Activated CD8-positive, alpha-beta memory T cell treated with anti-CD3 and anti-CD28 coated beads for 1 hour (primary cell): Measurements from ENCODE around the gene RNF41.
A peak's percentile ranks its signal among the peaks of the same experiment; 100 is the strongest.
"Not testable (repeated sequence)": the region's sequence is repeated elsewhere in the genome, so short reads cannot be mapped to it uniquely, and the experiment has no call there.

ENCODE experiments used
- DNase-seq, 2 donors: peaks; one replicate each; pipeline ENCODE4 v3.0.0-alpha.2; 2020; ENCODE audit warnings: low read depth in 1 of 2; ENCODE audit errors: extremely low read depth in 1 of 2

RNF41 gene

DNA sequence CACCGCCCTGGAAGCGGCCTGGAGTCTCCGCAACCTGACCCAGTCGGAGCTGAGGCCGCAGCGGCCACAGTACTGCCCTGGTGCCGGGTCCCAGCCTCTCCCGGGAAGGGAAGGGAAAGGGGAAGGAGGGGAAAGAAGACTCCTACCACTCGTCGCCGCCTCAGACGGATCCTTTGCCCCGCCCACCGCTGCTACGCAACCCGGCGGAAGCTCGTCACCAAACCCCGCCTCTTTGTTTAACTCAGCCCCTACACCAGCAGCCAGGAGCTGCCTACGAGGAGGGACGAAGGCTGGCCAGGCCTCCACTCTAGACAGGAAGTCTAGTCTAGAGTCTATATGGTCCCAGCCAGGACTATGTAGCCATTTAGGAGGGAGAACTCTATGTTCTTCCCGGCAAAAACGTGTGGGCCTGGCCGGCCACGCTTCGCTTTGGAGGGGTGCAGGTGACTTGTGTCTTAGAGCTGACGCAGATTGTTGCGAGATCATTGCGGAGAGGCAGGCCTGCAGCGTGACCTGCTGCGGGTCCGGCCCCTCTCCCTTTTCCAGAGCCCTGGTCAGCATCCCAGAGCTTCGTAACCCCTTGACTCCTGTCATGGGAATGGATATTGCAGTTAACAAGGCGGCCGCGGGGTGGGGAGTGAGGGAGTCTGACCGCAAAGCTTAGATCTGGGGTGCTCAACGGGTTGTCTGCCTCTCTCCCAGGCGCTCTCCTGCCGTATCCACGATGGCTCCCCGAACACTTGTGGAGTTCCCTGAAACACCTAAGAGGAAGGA is at the start of gene RNF41:
Gene RNF41 (minus strand): TSS at position 166 of the 774 bp plus-strand sequence. CDS start 7,875 bp downstream, outside the sequence.
- peak; percentile 76 to 88 for DNase-seq

DNA sequence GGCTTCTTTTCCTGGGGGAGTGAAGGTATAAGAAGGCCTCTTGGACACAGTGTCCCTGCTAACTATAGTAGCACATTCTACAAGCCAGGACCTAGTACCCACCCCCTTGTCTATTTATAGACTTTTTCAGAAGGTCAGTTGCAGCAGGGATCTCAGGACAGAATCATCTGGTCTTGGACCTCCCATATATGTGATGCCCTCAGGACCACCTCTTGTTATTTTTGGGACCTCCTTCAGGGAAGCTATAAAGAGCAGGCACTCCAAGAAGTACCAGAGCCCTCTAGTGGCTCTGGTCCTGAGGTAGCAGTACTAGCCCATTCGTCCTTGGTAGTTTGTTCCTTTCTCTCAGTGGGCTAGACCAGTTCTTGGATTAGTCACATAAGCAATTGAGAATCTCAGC is 49.3 kb upstream of the RNF41 start:
- no peak for DNase-seq

DNA sequence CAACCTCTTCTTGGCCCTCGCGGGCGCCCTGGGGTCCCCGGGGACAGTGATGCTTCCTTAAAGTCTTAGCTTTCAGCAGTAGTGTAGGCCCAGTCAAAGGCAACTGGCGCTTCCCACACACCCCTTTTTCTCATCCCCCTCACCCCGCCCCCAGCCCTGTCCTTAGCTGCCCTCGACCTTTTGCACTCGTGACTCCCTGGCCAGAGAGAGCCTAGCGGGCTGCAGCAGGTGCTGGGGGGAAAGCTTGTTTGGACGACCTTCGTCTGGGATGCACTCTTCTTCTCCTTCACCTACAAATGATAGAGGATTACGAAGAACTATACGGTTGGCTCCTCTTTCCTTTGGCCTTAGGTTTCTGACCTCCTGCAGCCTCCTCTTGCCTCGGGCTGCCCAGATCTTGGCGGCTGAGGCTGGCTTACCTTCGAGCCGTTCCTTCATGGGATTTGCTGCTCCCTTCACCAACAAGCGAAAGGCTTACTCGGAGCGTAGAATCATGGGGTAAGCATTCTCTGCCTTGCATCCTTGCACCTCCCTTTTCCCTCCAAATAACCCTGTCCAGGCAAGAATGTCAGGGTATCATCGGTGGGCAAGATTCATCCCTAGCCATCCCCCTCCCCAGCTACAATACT is 45.8 kb upstream of the RNF41 start:
- no peak for DNase-seq

DNA sequence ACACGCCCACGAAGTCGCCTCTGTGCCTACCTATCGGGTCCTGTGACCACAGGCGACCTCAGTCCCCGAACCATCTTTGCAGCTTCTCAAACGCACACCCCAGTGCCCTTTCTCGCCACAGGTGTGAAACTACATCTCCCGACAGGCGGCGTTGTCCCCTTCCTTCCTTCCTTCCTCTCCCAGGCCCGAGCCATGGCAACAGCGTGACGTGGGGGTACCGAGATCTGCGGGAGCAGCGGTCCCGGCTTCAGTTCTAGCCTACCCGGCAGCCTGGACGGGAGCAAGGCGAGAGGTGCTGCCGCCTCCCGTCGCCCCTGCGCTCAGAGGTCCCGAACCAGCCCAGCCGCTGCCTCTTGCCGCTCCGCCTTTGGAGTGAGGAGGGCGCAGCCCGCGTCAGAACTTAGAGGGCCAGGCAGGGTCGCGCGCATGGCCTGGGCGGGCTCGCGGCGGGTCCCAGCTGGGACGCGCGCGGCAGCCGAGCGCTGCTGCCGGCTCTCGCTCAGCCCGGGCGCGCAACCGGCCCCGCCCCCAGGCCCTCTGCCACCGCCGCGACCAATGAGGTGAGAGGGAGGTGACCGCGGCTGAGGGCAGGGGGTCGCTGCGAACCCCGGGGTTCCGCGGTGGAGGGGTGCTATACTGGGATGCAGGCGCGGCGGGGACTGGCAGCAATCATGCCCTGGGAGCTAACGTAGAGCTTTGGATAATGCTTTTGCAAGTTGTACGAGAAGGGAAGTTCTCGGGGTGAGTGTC is 45.1 kb upstream of the RNF41 start, which contains the start of gene COQ10A:
Gene COQ10A (plus strand): TSS at position 250 of the 750 bp plus-strand sequence. CDS start 177 bp downstream, at position 427.
- peak; percentile 81 to 82 for DNase-seq

DNA sequence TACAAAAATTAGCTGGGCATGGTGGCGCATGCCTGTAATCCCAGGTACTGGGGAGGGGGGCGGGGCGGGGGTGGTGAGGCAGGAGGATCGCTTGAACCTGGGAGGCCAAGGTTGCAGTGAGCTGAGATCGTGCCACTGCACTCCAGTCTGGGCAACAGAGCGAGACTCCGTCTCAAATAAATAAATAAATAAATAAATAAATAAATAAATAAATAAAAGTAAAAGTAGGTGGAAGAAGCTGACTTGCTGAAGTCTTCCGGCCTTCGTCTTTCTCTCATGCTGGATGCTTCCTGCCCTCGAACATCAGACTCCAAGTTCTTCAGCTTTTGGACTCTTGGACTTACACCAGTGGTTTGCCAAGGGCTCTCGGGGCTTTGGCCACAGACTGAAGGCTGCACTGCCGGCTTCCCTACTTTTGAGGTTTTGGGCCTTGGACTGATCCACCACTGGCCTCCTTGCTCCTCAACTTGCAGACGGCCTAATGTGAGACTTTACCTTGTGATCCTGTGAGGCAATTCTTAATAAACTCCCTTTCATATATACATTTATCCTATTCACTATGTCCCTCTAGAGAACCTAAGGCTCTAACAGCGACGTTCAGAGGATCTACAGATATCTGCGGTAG is 44.5 kb upstream of the RNF41 start:
- not testable (repeated sequence) for DNase-seq

DNA sequence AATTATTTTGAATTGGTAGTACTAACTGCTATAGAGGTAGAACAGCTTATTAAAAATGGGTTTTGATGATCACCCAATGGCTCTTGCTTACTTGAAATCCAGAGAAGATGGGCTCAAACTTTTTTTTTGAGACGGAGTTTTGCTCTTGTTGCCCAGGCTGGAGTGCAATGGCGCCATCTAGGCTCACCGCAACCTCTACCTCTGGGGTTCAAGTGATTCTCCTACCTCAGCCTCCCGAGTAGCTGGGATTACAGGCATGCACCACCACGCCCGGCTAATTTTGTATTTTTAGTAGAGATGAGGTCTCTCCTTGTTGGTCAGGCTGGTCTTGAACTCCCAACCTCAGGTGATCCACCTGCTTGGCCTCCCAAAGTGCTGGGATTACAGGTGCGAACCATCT is 41.2 kb upstream of the RNF41 start:
- not testable (repeated sequence) for DNase-seq

DNA sequence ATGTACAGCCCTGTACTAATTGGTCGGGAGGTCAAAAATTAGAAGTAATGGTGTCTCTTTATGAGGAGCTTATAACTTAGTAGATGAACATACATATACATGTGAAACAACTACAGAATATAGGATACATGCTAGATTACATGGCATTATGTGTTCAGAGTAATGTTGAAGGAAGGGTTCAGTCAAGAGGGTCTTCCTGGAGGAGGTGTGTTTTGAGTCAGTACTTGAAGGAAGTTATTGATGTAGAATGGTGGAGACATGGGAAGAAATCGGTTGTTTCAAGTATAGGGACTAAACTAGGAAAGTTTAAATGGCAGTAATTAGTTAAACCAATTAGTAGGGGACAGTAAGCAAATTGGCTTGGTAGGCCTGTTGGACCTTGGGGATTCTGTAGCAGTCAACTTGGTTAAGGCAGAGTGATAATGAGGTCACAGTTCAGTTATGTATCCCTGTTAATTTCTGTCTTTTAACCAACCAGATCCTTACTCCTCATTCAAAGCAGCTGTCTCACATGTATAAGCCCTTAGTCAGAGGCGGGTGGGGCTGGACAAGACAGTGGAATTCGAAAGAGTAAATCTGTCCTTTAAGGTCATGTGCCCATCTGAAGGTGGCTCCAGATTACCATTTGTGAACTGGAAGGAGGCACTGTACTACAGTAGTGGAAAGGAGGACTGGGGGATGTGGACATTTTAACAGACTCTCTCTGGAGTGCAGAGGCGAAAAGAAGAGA is 39.9 kb upstream of the RNF41 start:
- no peak for DNase-seq

DNA sequence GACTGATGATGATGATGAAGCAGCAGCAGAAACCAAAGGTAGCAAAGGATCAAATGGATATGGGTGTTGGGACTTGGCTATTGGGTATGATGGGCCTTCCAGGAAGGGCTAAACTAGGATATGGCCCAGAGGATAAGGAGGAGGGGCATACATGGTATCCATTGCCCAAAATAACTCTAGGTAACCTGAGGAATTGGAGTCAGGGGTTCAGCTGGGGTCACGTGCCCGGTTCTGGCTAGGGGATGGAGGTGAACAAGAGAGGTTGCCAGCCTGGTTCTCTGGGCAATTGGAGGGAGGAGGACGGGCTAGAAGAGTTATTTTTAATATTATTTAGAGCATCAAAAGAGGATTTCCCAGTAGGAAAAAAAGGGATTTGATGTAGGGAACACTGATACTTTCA is 39.2 kb upstream of the RNF41 start:
- no peak for DNase-seq

DNA sequence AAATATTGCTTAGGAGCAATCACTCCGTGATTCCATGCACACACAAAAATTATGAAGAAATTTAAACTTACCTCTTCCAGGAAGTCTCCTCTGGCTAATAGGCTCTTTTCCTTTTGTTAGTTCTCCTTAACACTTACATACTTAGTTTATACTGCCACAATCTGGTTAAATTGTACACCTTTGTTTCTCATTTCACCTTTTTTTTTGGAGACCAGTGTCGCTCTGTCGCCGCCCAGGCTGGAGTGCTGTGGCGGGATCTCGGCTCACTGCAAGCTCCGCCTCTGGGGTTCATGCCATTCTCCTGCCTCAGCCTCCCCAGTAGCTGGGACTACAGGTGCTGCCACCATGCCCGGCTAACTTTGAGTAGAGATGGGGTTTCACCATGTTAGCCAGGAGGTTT is 38.7 kb upstream of the RNF41 start:
- DNase-seq = no peak

DNA sequence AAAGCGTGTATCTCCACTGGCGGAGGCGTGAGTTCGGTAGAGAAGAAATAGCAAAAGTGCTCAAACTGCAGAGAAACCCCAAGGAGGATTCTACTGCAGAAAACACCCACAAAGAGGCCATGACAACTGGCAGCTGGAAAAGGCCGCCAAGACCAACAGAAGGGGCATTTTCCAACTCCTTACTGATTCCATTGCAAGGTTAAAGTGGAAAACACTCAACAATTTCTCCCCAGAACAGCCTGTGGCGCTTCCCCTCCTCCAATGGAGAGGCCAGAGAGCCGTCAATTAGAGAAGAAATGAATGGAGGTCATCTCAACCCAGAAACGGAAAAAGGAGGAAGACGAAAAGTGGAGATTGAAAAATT is 37.1 kb upstream of the RNF41 start:
- DNase-seq = no peak

DNA sequence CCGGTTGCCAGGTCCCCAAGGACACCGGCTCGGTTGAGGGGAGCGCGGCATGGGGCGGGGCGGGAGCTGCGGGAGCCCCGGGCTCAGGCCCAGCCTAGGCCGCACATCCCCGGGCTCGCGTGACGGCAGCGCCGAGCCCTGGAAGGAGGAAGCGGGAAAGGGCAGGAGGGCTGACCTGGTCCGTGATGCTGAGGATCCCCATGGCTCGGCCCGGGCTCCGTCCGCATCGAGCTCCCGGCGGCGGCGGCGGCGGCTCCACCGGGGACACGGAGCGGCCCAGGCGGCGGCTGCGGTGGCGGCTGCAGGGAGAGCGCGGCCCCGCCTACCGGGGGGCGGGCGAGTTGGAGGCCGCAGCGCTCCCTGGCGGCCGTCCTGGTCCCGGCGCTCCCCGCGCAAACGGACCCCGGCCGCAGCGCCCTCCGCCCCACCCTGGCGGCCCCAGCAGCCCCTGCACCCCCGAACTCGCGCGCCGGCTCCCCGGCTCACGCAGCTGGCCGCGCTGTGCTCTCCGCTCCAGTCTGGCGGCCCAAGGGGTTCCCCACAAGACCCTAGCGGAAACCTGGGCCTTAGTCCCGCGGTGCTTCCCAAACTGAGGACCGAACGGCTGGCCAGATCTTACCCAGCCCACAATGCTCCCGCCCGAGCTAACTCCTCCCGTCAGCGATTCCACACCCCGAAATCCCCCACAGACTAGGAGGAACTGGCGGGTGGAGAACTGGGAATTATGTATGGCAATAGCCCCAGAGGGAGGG is 36.5 kb upstream of the RNF41 start, which contains the start of gene ANKRD52:
Gene ANKRD52 (minus strand): TSS at position 317 of the 752 bp plus-strand sequence. CDS start 115 bp downstream, at position 202.
- peak; percentile 29 to 76 for DNase-seq

DNA sequence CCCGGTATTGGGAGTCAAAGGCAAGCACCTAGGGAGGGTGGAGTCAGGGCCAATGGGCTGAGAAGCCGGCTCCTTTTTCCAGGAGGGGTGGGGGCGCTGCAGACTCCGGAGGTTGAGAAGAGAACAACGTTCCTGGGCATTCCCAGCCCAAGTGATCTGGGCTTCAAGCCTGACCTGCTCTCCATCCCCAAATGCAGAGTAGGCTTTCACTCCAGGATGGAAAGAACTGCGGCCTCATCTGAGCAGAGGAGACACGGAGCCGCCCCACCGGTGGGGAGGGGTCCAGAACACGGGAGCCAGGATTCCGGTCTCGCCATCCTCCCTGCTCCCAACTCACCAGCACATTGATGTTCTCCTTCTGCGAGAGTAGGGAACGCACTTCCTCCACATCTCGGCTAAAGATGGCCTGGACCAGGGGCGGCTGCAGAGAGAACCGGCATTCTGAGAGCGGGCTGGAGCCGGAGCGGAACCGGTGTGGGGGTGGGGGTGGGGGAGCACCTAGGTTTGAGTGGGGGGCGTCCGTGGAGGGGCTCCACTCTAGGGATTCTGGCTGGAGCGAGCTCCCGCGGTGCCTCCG is 35.9 kb upstream of the RNF41 start:
- DNase-seq = no peak

DNA sequence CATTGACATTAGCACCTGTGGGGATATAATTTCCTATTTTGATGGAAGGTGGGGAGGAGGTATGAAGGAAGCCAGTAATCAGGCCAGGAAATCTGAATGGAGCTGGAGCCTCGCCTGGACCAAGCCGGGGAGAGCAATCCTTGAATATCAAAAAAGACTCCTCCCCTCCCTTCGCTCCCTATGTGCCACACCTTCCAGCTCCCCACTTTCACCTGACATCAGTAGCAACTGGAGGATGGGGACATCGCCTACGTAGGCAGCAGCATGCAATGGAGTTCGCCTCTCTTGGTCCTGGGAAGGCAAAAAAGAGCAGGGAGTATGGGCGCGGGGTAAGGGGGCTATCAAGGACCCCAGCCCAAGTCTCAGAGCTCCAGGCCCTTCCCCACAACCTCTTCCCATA is 35.3 kb upstream of the RNF41 start:
- no peak for DNase-seq

DNA sequence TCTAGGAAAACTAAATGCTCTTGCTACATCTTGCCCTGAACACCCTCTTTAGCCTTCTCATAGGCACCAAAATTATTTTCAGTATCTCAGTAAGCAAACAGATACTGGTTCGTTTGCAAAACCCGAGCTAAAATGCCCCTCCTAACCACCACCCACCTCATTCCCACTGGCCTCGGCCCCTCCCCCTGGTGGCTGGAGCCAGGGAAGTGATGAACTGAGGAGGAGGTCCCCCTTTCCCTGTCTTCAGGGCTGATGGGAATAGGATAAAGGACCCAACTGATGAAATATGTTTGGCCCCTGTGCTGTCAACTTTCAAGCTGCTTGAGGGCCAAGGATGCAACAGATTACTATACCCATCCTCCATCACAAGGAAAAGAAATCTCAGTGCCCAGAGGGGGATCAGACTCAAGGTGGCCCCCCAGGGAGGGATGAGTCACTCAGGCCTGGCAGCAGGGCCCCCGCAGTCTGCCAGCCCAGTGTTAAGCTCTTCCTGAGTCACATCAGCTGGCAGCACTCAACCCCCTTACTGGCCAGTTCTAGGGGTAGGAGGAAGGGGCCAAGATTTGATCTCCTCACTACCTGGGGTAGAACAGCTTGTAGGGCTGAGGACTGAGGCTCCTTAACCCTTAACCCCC is 34.7 kb upstream of the RNF41 start:
- DNase-seq = no peak

DNA sequence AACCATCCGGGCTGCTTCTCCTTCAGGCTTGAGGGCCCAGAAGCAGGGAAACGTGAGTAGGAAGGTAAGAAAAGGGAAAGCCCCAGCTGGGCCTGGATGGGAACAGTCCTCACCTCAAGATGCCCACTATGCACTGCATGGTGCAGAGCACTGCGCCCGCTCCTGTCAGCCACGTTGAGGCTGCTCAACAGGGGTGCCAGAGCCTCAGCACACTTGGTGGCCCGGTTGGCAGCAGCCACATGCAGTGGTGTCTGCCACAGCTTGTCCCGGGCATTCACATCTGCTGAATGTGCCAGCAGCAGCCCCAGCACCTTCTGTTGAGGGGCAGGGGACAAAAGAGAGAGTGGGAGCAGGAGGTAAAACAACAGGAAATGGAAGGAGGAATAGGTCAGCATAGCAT is 33.9 kb upstream of the RNF41 start:
- DNase-seq = no peak

DNA sequence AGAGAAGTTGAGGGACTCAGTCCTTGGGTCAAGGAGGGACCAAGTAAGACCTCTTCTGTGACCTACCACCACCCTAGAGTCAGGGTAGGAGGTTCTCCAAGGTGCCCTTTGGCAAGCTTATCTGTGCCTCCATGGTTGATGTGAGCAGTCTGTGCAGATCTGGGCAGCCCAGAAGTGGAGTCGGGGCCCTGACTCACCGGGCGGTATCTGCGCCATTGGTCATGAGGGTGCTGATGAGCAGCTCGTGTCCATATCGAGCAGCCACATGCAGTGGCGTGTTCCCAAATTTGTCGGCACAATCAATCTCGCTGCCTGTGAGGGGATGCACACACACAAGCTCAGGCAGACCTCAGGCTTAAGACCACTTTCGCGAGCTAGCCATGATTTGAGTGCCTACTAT is 31.4 kb upstream of the RNF41 start:
- no peak for DNase-seq

DNA sequence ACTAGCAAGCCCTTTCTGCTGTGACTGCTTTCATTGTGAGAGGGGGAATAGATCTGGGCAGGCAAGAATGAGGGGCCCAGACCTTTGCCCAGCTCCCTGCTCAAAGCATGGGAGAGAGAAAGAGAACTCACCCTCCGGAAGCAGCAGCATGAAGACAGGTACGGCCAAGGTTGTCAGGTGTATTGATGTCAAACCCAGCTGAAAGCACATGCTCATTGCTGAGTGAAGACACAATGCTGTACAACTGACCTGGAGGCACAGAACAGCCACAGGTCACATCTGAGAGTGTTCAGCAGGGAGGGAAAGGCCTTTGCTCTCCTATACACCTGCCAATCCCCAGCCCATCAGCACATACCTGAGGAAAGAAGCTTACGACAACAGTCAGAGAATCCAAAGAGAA is 30.9 kb upstream of the RNF41 start:
- no peak for DNase-seq

DNA sequence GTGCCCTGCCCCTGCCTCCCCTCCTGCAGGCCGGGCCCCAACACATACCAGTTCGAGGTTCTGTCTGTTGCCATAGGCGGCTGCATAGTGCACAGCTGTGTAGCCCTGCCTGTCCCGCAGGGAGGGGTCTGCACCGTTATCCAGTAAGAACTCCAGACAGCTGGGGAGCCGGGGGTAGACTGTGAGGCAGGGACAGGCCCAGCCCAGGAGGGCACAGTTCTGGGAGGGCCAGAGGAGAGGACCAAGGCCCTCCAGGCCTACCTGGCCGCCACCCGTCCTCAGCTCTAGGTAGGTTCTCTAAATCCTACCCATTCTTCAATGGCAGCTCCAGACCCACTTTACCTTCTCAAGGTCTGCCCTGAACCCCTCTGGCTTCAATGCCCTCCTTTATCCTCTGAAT is 27.0 kb upstream of the RNF41 start:
- no peak for DNase-seq

DNA sequence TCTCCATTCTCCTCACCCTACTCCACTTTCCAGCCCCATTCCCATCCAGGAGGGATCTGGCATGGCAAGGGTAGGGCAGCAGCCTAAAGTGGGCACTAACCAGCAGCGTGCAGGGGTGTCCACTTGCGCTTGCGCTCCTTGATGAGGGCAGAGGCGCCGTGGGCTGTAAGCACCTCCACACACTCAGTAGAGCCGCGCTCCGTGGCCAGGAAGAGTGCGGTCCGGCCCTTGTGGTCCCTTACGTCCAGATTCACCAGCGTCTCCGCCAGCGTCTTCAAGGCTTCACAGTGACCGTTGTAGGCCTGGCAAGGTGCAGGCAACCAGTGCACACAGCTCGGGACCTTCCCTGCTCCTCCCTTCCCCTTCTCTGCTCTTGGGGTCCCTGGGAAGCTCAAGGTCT is 26.2 kb upstream of the RNF41 start:
- DNase-seq = no peak
